ENCODE data around the gene EPN2.

EPN2 gene

DNA sequence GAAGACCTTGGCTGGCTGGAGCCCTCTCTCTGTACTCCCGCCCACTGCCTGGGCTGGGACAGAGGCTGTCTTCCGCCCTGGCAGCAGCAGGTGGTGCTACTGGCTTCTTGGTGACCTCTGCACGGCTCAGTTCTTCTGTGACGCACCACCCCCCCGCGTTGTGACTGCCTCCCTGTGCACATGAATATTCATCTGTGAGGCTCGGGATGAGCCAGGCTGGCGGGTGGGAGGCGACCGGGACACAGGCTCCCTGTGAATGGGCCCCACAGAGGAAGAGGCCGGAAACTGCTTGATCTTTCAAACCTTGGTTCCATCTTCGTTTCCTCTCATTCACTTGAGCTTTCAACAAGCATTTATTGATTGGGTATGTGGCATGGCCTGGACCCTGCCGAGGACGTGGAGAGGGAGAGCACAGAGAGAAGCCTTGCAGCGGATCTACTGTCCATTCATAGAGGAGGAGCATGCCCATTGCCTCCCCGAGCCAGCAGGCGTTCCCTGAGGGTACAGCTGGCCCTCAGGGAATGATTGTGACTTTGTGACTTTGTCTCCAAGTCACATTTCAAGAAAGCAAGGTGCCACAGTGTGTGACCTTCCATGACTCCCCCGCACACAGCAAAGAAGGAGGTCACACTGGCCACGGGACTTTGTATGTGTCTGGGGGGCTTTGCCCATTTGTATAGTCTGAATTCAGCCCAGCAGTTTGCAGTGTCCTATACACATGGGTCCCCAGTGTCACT, 80.4 kb downstream of the EPN2 start:
- Histone ChIP-seq H2BK120ac (ENCODE audit: low read depth, low read length) (no peak overlapping the region), H3K36me3 (ENCODE audit: control insufficient read depth in 1 of 2, insufficient read depth in 2 of 2, low read depth in 1 of 2, low read length in 2 of 2) (peaks cover 52 to 75% of the 10 kb centered on the region in 2 experiments), H3K23ac (ENCODE audit: low read length in 2 of 2) (peak overlapping the region in 1 of 2 experiments; percentile 36), H3K9me3 (ENCODE audit: control insufficient read depth, low read length) (no peaks in the 10 kb centered on the region), H3K9ac (ENCODE audit: low read length) (no peak overlapping the region), H4K91ac (ENCODE audit: low read length) (no peak overlapping the region), H3K4me1 (ENCODE audit: control insufficient read depth, insufficient read depth, low read depth, low read length) (peaks cover 30% of the 10 kb centered on the region), H3K4me2 (ENCODE audit: low read length, poor library complexity, severe bottlenecking) (peak overlapping the region; percentile 67), H3K4ac (ENCODE audit: low read depth in 1 of 2, low read length in 2 of 2) (no peak overlapping the region), H2BK5ac (ENCODE audit: low read depth, low read length, poor library complexity, severe bottlenecking) (peak overlapping the region; percentile 58), H2BK15ac (ENCODE audit: low read depth, poor library complexity, severe bottlenecking) (peak overlapping the region; percentile 31), H3K79me1 (replicated peaks; ENCODE audit: low read length, poor library complexity, severe bottlenecking) (peaks cover 28% of the 10 kb centered on the region), H3K18ac (ENCODE audit: low read depth in 1 of 2, low read length in 2 of 2) (no peak overlapping the region), H3K27me3 (ENCODE audit: control insufficient read depth in 1 of 2, insufficient read depth in 1 of 2, low read length in 2 of 2) (no peaks in the 10 kb centered on the region), H3K27ac (ENCODE audit: low read length, poor library complexity, severe bottlenecking) (peak overlapping the region; percentile 94), H2AFZ (ENCODE audit: low read depth, low read length) (no peak overlapping the region), H2BK12ac (ENCODE audit: low read length in 2 of 2) (peak overlapping the region in 1 of 2 experiments; percentile 16), H2AK5ac (ENCODE audit: low read length, severe bottlenecking) (peak overlapping the region; percentile 68), H3K14ac (ENCODE audit: low read length in 2 of 2) (no peak overlapping the region), H3K4me3 (ENCODE audit: insufficient read depth in 1 of 2, low read depth in 1 of 2, low read length in 2 of 2) (peak overlapping the region in 1 of 2 experiments; percentile 8), H4K8ac (ENCODE audit: low read length) (no peak overlapping the region)
- DNase-seq: peak; percentile 75
- WGBS: 63% methylated on average over 19 of the region's 19 CpGs

DNA sequence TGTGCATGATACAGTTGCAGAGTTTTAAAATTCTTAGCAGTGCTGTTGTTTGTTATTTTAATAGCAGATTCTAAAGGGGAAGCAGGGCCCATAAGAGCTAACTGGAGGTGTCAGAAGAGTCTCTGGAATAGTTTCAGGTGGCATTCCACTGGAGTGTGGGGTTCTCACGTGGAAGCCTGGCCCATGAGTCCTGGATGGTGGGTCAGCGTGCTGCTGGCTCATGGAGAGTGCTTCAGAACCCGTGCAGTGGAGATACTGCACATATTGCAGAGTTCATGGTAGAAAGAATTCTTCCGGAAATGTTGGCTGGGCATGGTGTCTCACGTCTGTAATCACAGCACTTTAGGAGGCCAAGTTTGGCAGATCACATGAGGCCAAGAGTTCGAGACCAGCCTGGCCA, 81.4 kb downstream of the EPN2 start:
- H3K14ac ChIP-seq (ENCODE audit: low read length in 2 of 2): no peak overlapping the region
- no peak overlapping the region for H3K23ac ChIP-seq (ENCODE audit: low read length in 2 of 2)
- no peak overlapping the region for H3K9ac ChIP-seq (ENCODE audit: low read length)
- H3K18ac ChIP-seq (ENCODE audit: low read depth in 1 of 2, low read length in 2 of 2): no peak overlapping the region
- no peak overlapping the region for H2BK120ac ChIP-seq (ENCODE audit: low read depth, low read length)
- H3K36me3 ChIP-seq (ENCODE audit: control insufficient read depth in 1 of 2, insufficient read depth in 2 of 2, low read depth in 1 of 2, low read length in 2 of 2): peaks cover 43 to 74% of the 10 kb centered on the region in 2 experiments
- no peak overlapping the region for H3K27ac ChIP-seq (ENCODE audit: low read length, poor library complexity, severe bottlenecking)
- 96% methylated on average over 5 of the region's 6 CpGs for WGBS
- no peaks in the 10 kb centered on the region for H3K9me3 ChIP-seq (ENCODE audit: control insufficient read depth, low read length)
- H2BK12ac ChIP-seq (ENCODE audit: low read length in 2 of 2): no peak overlapping the region
- H2BK5ac ChIP-seq (ENCODE audit: low read depth, low read length, poor library complexity, severe bottlenecking): no peak overlapping the region
- no peak overlapping the region for H4K8ac ChIP-seq (ENCODE audit: low read length)
- H3K79me1 ChIP-seq (replicated peaks; ENCODE audit: low read length, poor library complexity, severe bottlenecking): peaks cover 24% of the 10 kb centered on the region
- H4K91ac ChIP-seq (ENCODE audit: low read length): no peak overlapping the region
- no peak overlapping the region for H2AFZ ChIP-seq (ENCODE audit: low read depth, low read length)
- no peak for DNase-seq
- no peak overlapping the region for H3K4me3 ChIP-seq (ENCODE audit: insufficient read depth in 1 of 2, low read depth in 1 of 2, low read length in 2 of 2)
- H2BK15ac ChIP-seq (ENCODE audit: low read depth, poor library complexity, severe bottlenecking): no peak overlapping the region
- peaks cover 32% of the 10 kb centered on the region for H3K4me1 ChIP-seq (ENCODE audit: control insufficient read depth, insufficient read depth, low read depth, low read length)
- H3K4me2 ChIP-seq (ENCODE audit: low read length, poor library complexity, severe bottlenecking): no peak overlapping the region
- H2AK5ac ChIP-seq (ENCODE audit: low read length, severe bottlenecking): no peak overlapping the region
- H3K4ac ChIP-seq (ENCODE audit: low read depth in 1 of 2, low read length in 2 of 2): no peak overlapping the region
- no peaks in the 10 kb centered on the region for H3K27me3 ChIP-seq (ENCODE audit: control insufficient read depth in 1 of 2, insufficient read depth in 1 of 2, low read length in 2 of 2)

DNA sequence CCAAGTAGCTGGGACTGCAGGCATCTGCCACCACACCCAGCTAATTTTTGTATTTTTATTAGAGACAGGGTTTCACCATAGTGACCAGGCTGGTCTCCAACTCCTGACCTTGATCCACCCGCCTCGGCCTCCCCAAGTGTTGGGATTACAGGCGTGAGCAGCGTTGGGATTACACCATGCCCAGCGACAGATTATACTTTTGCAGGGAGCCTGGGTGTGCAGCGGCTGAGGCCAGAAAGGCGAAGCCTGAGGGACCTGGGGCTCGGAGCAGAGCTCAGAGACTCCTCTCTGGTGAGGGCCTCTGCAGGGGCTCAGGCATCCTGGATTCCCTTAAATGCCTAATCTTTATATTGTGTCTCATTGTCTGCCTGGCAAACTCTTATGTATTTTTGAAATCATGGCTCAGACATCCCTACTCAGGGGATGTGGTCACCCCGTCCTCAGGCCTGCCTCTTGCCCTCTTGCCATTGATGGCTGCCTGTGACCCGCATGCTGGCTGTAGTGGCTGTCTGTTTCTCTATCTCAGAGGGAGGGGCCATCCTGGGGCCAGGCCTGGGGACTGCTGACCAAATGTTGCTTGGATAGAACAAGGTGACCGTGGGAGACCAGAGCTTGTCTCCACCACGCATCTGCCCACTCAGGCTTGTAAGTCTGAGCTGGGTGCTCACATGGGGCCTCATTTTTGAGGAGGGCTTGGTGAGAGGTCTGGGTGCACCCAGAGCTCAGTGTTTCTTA, 82.8 kb downstream of the EPN2 start:
- no peak overlapping the region for H4K91ac ChIP-seq (ENCODE audit: low read length)
- H2AK5ac ChIP-seq (ENCODE audit: low read length, severe bottlenecking): no peak overlapping the region
- 95% methylated on average over 12 of the region's 12 CpGs for WGBS
- H2BK5ac ChIP-seq (ENCODE audit: low read depth, low read length, poor library complexity, severe bottlenecking): no peak overlapping the region
- peaks cover 31 to 71% of the 10 kb centered on the region in 2 experiments for H3K36me3 ChIP-seq (ENCODE audit: control insufficient read depth in 1 of 2, insufficient read depth in 2 of 2, low read depth in 1 of 2, low read length in 2 of 2)
- no peak overlapping the region for H2AFZ ChIP-seq (ENCODE audit: low read depth, low read length)
- H3K9ac ChIP-seq (ENCODE audit: low read length): no peak overlapping the region
- H3K4ac ChIP-seq (ENCODE audit: low read depth in 1 of 2, low read length in 2 of 2): no peak overlapping the region
- H3K14ac ChIP-seq (ENCODE audit: low read length in 2 of 2): no peak overlapping the region
- no peak overlapping the region for H3K4me2 ChIP-seq (ENCODE audit: low read length, poor library complexity, severe bottlenecking)
- no peak overlapping the region for H2BK15ac ChIP-seq (ENCODE audit: low read depth, poor library complexity, severe bottlenecking)
- no peaks in the 10 kb centered on the region for H3K9me3 ChIP-seq (ENCODE audit: control insufficient read depth, low read length)
- no peak overlapping the region for H3K18ac ChIP-seq (ENCODE audit: low read depth in 1 of 2, low read length in 2 of 2)
- H2BK120ac ChIP-seq (ENCODE audit: low read depth, low read length): no peak overlapping the region
- H3K27ac ChIP-seq (ENCODE audit: low read length, poor library complexity, severe bottlenecking): no peak overlapping the region
- no peak for DNase-seq
- no peak overlapping the region for H2BK12ac ChIP-seq (ENCODE audit: low read length in 2 of 2)
- no peaks in the 10 kb centered on the region for H3K27me3 ChIP-seq (ENCODE audit: control insufficient read depth in 1 of 2, insufficient read depth in 1 of 2, low read length in 2 of 2)
- H3K79me1 ChIP-seq (replicated peaks; ENCODE audit: low read length, poor library complexity, severe bottlenecking): peaks cover 22% of the 10 kb centered on the region
- no peak overlapping the region for H3K4me3 ChIP-seq (ENCODE audit: insufficient read depth in 1 of 2, low read depth in 1 of 2, low read length in 2 of 2)
- H3K23ac ChIP-seq (ENCODE audit: low read length in 2 of 2): no peak overlapping the region
- H4K8ac ChIP-seq (ENCODE audit: low read length): no peak overlapping the region
- peaks cover 28% of the 10 kb centered on the region for H3K4me1 ChIP-seq (ENCODE audit: control insufficient read depth, insufficient read depth, low read depth, low read length)

DNA sequence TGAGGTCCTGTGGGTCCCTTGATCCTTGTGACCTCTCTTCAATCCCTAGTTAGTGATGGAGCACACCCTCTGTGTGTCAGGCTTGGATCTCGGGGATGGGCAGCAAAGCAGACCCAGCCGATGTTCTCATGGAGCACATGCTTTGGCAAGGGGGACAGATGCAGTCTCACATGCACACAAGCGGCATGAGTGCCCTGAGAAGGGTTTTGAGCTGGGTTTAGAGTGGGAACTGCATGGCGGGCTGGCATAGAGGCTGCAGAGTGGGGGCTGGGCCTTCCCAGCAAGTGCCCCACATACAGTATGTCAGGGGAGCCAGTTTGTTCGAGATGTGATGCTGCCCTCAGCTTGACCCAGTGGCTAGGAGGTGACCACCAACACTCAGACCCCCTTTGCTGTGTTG, 83.7 kb downstream of the EPN2 start:
- Histone ChIP-seq H2AK5ac (ENCODE audit: low read length, severe bottlenecking) (no peak overlapping the region), H3K27me3 (ENCODE audit: control insufficient read depth in 1 of 2, insufficient read depth in 1 of 2, low read length in 2 of 2) (no peaks in the 10 kb centered on the region), H3K79me1 (replicated peaks; ENCODE audit: low read length, poor library complexity, severe bottlenecking) (peaks cover 20% of the 10 kb centered on the region), H2AFZ (ENCODE audit: low read depth, low read length) (no peak overlapping the region), H3K4me2 (ENCODE audit: low read length, poor library complexity, severe bottlenecking) (no peak overlapping the region), H3K9me3 (ENCODE audit: control insufficient read depth, low read length) (peaks cover 2% of the 10 kb centered on the region), H3K14ac (ENCODE audit: low read length in 2 of 2) (no peak overlapping the region), H3K23ac (ENCODE audit: low read length in 2 of 2) (no peak overlapping the region), H3K4me3 (ENCODE audit: insufficient read depth in 1 of 2, low read depth in 1 of 2, low read length in 2 of 2) (no peak overlapping the region), H3K18ac (ENCODE audit: low read depth in 1 of 2, low read length in 2 of 2) (no peak overlapping the region), H2BK5ac (ENCODE audit: low read depth, low read length, poor library complexity, severe bottlenecking) (no peak overlapping the region), H2BK120ac (ENCODE audit: low read depth, low read length) (no peak overlapping the region), H4K8ac (ENCODE audit: low read length) (no peak overlapping the region), H2BK15ac (ENCODE audit: low read depth, poor library complexity, severe bottlenecking) (no peak overlapping the region), H2BK12ac (ENCODE audit: low read length in 2 of 2) (no peak overlapping the region), H3K36me3 (ENCODE audit: control insufficient read depth in 1 of 2, insufficient read depth in 2 of 2, low read depth in 1 of 2, low read length in 2 of 2) (peaks cover 28 to 65% of the 10 kb centered on the region in 2 experiments), H3K4ac (ENCODE audit: low read depth in 1 of 2, low read length in 2 of 2) (no peak overlapping the region), H4K91ac (ENCODE audit: low read length) (no peak overlapping the region), H3K4me1 (ENCODE audit: control insufficient read depth, insufficient read depth, low read depth, low read length) (peaks cover 26% of the 10 kb centered on the region), H3K9ac (ENCODE audit: low read length) (no peak overlapping the region), H3K27ac (ENCODE audit: low read length, poor library complexity, severe bottlenecking) (no peak overlapping the region)
- no peak for DNase-seq
- over 99% methylated on average over 5 of the region's 5 CpGs for WGBS

All from mesenchymal stem cell (in vitro differentiated cells and primary cell).